Gastrocnemius medialis (tissue), 4 donors: ENCODE measurements around the gene FOXR1.

ENCODE experiments used
- CTCF ChIP-seq, 5 experiments: fragments of 450-650 bp in 3 of 5; fragments of 200-600 bp in 2 of 5; sonication (generic) in 2 of 5; IDR thresholded peaks in 4 of 5; conservative IDR thresholded peaks in 1 of 5; 1 replicate in 4 of 5; 2 replicates in 1 of 5; pipeline ENCODE4 v1.5.1; 2016 to 2019; ENCODE audit warnings: antibody characterized with exemption in 5 of 5, mild to moderate bottlenecking in 3 of 5, moderate library complexity in 3 of 5
- POLR2A ChIP-seq, 2 donors: fragments of 450-650 bp; IDR thresholded peaks; one replicate each; pipeline ENCODE4 v1.6.1; 2017; ENCODE audit warnings: antibody characterized with exemption in 2 of 2, mild to moderate bottlenecking in 2 of 2, moderate library complexity in 2 of 2

GRCh38 chr11:119025099-119025473 is 53.5 kb downstream of the FOXR1 start:
- TF ChIP-seq CTCF (IDR thresholded peaks at IDR 0.05 in 4 of 5, conservative IDR thresholded peaks at IDR 0.05 in 1 of 5) (no peak), POLR2A (IDR thresholded peaks at IDR 0.05) (no peak)
